HG02852 (cell line): Measurements from ENCODE around the gene CAST.

Source experiments
- ATAC-seq: cut with Tn5 transposase; IDR thresholded peaks from one replicate; pipeline ENCODE4 v1.9.1; 2021; ENCODE audit warnings: mild to moderate bottlenecking, moderate library complexity; ENCODE audit not compliant: unreplicated experiment

Gene CAST

DNA sequence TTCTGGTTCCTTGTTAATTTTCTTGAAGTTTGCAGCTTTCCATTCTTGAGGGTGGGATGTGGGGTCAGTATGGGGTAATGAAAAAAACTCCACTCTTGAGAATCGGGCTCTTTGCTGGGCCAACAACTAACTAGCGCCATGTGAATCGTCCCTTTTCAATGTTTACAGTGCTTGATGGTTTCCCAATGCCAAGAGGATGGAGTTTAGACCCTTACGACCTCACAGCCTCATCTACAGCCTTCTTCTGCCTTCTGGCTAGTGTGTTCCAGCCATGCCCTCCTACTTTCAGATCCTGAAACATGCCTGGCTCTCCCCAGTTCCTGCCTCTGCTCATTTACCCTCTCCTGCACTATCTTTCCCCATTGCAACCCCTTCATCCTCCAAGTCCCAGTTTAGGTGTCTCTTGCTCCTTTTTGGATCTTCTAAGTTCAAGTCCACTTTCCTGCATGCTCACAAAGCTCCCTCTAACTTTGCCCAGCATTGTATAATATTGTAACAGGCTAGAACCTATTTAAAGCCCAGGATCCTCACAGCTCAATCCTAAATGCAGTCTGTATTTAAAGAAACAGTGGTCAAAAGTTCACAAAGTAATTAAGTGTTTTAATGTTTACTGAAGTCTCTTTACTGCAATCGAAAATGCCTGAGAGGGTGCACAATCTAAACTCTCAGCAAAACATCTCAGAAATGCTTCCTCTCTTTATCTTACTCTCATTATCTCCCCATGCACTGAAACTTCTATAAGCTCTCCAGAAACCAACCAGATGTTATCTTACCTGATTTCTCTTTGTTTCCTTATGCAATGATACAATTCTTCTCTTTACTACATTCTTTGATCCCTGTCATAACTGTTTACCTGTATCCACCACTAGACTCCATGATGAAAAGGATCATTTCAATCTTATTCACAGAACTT is 20.6 kb upstream of the CAST start:
- ATAC-seq = no peak

DNA sequence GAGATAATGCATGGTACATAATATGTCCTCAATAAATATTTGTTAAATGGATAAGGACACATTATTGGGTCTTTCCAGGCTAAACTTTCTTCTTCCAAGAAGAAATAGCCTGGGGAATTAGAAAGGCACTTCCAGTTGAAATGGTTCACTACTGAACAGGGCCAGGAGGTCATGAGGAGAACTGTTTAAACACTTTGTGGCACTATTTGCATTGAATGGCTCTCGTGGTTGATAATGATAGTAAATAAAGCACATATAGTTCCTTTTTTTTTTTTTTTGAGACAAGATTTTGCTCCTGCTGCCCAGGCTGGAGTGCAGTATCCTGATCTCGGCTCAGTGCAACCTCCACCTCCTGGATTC is 19.9 kb upstream of the CAST start:
- ATAC-seq = no peak

GRCh38 chr5:96645091-96645490 is 17.1 kb upstream of the CAST start:
- no peak for ATAC-seq

DNA sequence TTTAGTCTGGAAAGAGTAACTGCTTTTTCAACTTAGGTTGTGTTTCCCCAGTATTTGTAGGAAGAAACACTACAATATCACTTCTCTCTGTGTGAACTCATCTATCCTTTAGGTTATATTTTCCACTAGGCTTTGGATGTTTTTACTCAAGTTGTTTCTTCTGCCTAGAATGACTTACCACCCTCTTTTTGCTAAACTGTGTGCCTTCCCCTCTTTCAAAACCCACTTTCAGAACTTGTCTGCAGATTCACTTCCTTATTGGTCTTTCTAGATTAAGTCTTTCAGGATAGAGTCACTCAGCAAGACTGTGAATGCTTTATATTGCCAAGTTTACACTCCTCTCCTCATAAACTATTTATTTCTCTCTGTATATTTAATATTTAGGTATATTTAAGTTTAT is 14.2 kb upstream of the CAST start:
- peak; percentile 70 for ATAC-seq

GRCh38 chr5:96648593-96648992 is 13.6 kb upstream of the CAST start:
- ATAC-seq = no peak

- no peak for ATAC-seq
Measured at GRCh38 chr5:96649251-96649662, 12.9 kb upstream of the CAST start.

GRCh38 chr5:96649681-96650540 is 12.3 kb upstream of the CAST start:
- no peak for ATAC-seq

DNA sequence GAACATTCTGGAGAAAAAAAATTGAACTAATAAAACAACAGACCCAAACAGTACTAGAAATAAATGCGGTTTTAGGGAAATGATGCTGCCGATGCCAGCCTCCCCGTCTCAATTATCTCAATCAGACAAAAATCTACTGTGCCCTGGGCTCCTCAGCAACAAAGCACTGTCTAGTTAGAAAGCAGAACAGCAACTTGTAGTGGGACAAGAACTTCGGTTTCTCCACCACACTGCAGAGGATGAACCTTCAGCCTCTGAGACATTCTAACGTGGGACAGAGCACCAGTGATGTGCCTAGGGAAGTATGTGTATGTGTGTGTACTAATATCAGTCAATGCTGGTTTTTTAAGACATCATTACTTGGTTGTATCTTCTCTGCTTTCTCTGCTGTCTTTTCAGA is 11.1 kb upstream of the CAST start:
- peak; percentile 60 for ATAC-seq

- no peak for ATAC-seq
Measured at GRCh38 chr5:96651948-96652753, 10.0 kb upstream of the CAST start.

- no peak for ATAC-seq
Measured at GRCh38 chr5:96652769-96653454, 9.3 kb upstream of the CAST start.

- ATAC-seq = no peak
Measured at GRCh38 chr5:96654209-96654608, 8.0 kb upstream of the CAST start.

GRCh38 chr5:96655085-96655484 is 7.1 kb upstream of the CAST start:
- no peak for ATAC-seq

GRCh38 chr5:96655506-96655905 is 6.7 kb upstream of the CAST start:
- ATAC-seq = no peak

GRCh38 chr5:96657068-96657467 is 5.1 kb upstream of the CAST start:
- ATAC-seq = peak; percentile 68

DNA sequence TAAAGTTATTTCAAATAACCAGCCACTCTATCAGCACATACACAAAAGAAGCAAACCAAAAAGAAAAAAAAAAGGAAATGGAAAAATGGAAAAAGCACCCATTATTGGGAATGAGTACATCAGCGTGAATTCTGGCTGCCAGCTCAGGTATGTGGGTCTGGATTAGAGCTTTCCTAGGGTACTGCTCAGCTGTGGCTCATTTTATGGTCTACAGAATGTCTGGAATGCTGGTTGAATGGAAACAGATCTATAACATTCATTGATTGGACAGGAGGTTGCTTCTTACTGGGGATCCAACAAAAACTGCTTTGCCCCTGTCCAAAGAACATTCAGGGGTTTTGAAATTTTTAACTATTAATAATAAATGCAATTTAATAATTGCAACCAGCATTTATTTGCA is 3.9 kb upstream of the CAST start:
- no peak for ATAC-seq

DNA sequence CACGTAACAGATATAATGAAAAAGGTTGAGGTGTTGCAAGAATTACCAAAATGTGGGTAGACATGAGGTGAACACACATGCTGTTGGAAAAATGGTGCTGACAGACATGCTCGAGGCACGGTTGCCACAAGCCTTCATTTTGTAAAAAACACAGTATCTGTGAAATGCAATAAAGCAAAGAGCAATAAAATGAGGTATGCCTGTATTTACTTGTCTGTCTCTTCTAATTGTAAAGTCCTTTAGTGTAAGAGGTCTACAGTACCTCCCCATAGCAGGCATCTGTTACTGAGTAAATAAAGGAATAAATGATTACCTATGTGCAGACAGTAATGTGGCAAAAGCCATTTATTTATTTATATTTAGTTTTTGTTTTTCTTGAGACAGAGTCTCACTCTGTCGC is 3.0 kb upstream of the CAST start:
- ATAC-seq = no peak

- ATAC-seq = peak; percentile 24
Measured at GRCh38 chr5:96660971-96661854, 963 bp upstream of the CAST start.

- ATAC-seq = peak; percentile 74
Measured at GRCh38 chr5:96662725-96663518, 746 bp downstream of the CAST start.

DNA sequence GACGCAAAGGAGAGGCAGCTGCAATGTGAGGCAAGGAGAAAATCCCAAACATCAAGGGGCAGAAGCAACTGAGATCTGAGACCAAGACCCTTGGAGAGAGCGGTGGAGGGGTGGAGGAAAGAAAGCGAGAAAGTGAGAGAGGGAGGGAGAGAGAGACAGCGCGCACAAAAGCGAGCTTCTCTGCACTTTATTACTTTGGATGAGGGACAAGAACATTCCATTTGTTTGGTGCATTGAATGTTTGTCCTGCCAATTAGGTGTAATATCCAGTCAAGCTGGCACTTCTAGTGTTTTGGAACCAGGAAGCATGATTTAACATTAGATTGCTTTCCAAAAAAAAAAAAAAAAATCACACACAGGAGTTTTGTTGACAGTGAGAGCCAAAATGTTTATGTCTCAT is 1.4 kb downstream of the CAST start:
- ATAC-seq = no peak
